Activated T-helper 17 cell treated with anti-CD3 and anti-CD28 coated beads, Interleukin-2, amount 50 U/mL, for 72 hours (primary cell): Measurements from ENCODE around the gene KCP. TPM values are rescaled to one million over a fixed set of nuclear protein-coding genes. Genes with fewer than 3 reads are reported as not detected.
"Not testable (repeated sequence)": the region's sequence is repeated elsewhere in the genome, so short reads cannot be mapped to it uniquely, and the experiment has no call there.

Experiments
- ATAC-seq: fragments of 150-1000 bp; cut with Tn5 transposase; replicated peaks from 2 replicates; pipeline ENCODE4 v1.10.0; 2021; ENCODE audit warnings: mild to moderate bottlenecking, moderate library complexity
- H3K27ac Mint-ChIP-seq: one replicate; pipeline ENCODE4 v1.8.0; 2022; ENCODE audit warnings: mixed read lengths
- H3K27me3 Mint-ChIP-seq: one replicate; pipeline ENCODE4 v1.8.0; 2022; ENCODE audit warnings: mixed read lengths
- H3K36me3 Mint-ChIP-seq: one replicate; pipeline ENCODE4 v1.8.0; 2022; ENCODE audit warnings: low read depth, mild to moderate bottlenecking, mixed read lengths
- H3K4me1 Mint-ChIP-seq: one replicate; pipeline ENCODE4 v1.8.0; 2022; ENCODE audit warnings: mixed read lengths
- H3K4me3 Mint-ChIP-seq: one replicate; pipeline ENCODE4 v1.8.0; 2022; ENCODE audit warnings: mild to moderate bottlenecking, mixed read lengths
- H3K9me3 Mint-ChIP-seq: one replicate; pipeline ENCODE4 v1.8.0; 2022; ENCODE audit warnings: mixed read lengths
- total RNA-seq, 2 donors: library from RNA; stranded (reverse); gene quantifications; one replicate each; pipeline ENCODE4 v1.2.3, GENCODE V29; 2022

KCP gene
- total RNA-seq, 2 donors from 2014 or later: 0.09 to 1.0 TPM

GRCh38 chr7:128919881-128920799 is 9.6 kb upstream of the KCP start:
- no peaks in the 10 kb centered on the region for H3K9me3 Mint-ChIP-seq
- peaks cover 13% of the 10 kb centered on the region for H3K27me3 Mint-ChIP-seq
- peaks cover 5% of the 10 kb centered on the region for H3K4me1 Mint-ChIP-seq
- no peak for ATAC-seq
- no peaks in the 10 kb centered on the region for H3K36me3 Mint-ChIP-seq
- H3K4me3 Mint-ChIP-seq: no peak overlapping the region
- H3K27ac Mint-ChIP-seq: no peak overlapping the region

DNA sequence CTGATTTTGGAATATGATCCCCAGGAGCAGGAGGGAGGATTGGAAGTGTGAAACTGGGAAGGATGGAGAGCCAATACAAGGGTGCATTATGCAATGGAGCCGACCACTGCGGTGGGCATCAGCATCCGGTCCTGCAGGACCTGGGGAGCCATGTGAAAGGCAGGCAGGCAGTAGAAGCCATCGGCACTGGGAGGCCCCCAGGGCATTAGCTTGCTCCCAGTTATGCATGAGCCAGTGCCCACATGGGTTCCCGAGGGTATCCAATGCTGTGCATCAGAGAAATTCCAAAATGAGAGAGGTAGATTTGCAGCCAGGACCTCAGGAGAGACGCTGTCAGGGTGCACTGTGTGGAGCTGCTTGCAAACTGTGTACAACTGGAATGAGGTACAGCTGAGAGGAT is 8.7 kb upstream of the KCP start:
- H3K4me1 Mint-ChIP-seq: peaks cover 8% of the 10 kb centered on the region
- no peaks in the 10 kb centered on the region for H3K9me3 Mint-ChIP-seq
- peaks cover 16% of the 10 kb centered on the region for H3K27me3 Mint-ChIP-seq
- no peak overlapping the region for H3K27ac Mint-ChIP-seq
- H3K36me3 Mint-ChIP-seq: no peaks in the 10 kb centered on the region
- ATAC-seq: no peak
- H3K4me3 Mint-ChIP-seq: no peak overlapping the region

DNA sequence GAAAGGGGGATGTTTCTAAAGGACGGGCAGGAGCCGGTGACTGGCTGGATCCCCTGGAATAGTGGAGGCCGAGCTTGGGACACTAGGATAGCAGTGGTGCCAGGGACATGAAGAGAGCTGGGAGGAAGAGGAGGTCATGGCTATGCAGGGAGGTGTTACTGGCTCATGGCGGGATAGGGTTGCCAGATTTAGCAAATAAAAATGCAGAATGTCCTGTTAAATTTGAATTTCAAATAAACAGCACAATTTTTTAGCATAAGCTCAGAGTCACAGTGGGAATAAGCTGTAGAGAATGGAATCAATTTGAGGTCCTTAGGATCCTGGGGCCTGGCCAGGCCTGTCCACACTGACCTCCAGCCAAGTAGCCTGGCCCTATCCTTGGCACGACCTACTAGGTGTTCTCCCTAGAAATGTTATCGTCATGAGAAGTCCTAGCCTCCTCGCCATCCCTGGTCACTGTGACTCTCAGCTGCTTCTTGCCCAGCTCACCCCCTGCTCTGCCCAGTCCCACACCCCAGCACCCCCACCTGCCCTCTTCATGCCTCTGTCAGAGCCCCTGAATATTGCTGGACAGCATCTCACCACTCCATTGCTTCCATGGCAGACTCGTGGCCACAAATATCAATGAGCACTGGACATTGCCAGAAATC is 7.6 kb upstream of the KCP start:
- H3K36me3 Mint-ChIP-seq: no peaks in the 10 kb centered on the region
- no peak for ATAC-seq
- H3K27me3 Mint-ChIP-seq: peaks cover 18% of the 10 kb centered on the region
- H3K9me3 Mint-ChIP-seq: no peaks in the 10 kb centered on the region
- peaks cover 11% of the 10 kb centered on the region for H3K4me1 Mint-ChIP-seq
- H3K4me3 Mint-ChIP-seq: no peak overlapping the region
- H3K27ac Mint-ChIP-seq: no peak overlapping the region

DNA sequence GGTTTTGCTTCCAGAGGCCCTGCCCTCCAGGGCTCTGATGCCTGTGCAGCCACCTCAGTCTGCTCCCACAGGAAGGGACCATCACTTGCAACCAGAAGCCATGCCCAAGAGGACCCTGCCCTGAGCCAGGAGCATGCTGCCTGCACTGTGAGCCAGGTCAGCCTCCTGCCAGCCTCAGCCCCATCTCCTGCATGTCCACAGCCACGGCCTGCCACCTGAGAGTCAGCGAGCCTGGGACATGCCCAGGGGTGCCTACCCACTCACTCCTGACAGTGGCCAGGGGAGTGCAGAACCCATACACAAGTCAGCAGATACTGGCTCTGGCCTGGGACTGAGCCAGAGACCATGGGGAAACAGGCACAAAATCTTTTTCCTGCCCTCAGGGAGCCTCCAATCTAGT is 6.6 kb upstream of the KCP start:
- H3K27me3 Mint-ChIP-seq: peaks cover 16% of the 10 kb centered on the region
- ATAC-seq: no peak
- no peak overlapping the region for H3K4me3 Mint-ChIP-seq
- H3K4me1 Mint-ChIP-seq: peaks cover 11% of the 10 kb centered on the region
- H3K27ac Mint-ChIP-seq: no peak overlapping the region
- H3K9me3 Mint-ChIP-seq: no peaks in the 10 kb centered on the region
- H3K36me3 Mint-ChIP-seq: no peaks in the 10 kb centered on the region

- no peaks in the 10 kb centered on the region for H3K36me3 Mint-ChIP-seq
- peaks cover 14% of the 10 kb centered on the region for H3K27me3 Mint-ChIP-seq
- H3K9me3 Mint-ChIP-seq: no peaks in the 10 kb centered on the region
- peaks cover 11% of the 10 kb centered on the region for H3K4me1 Mint-ChIP-seq
- ATAC-seq: no peak
- no peak overlapping the region for H3K27ac Mint-ChIP-seq
- H3K4me3 Mint-ChIP-seq: no peak overlapping the region
These were observed 6.1 kb upstream of the KCP start for GRCh38 chr7:128916643-128916915.

DNA sequence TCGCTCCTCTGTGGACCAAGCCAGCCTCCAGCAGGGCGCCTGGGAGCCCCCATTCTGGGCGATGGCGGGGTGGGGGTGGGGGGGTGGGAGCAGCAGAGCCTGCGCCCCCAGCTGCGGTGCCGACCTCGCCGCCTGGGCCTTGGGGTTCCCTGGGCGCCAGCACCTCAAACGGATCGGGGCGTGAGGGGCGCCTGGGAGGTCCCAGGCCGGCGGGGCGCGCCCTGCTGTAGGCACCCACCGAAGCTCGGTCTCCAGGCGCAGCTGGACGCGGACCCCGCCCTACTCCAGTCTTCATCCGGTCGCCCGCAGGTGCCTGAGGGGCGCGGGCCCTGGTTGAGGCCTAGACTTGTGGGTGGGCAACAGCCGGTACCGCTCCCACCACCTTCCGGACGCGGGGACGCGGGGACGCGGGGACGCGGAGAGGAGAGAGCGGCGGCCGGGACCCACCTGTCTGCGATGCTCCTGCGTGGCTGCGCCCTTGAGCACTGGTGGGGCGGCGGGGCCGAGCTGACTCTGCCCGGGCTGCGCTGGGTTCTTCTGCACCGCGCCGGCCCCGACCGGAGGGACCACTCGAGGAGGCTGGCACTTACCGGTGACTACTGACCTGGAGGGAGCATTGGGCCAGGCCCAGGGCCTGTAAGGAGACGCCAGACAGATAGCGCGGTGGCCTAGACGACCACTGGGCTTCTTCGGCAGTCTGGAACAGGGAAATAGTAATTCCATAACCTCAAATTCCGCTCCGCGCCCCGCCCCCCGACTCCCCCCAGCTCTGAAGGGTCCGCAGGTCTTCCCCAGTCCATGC is 5.5 kb upstream of the KCP start:
- peaks cover 19% of the 10 kb centered on the region for H3K27me3 Mint-ChIP-seq
- H3K4me1 Mint-ChIP-seq: peaks cover 11% of the 10 kb centered on the region
- no peaks in the 10 kb centered on the region for H3K36me3 Mint-ChIP-seq
- peak overlapping the region; percentile 78 for H3K4me3 Mint-ChIP-seq
- no peak for ATAC-seq
- H3K27ac Mint-ChIP-seq: no peak overlapping the region
- no peaks in the 10 kb centered on the region for H3K9me3 Mint-ChIP-seq

- peak overlapping the region; percentile 78 for H3K4me3 Mint-ChIP-seq
- H3K4me1 Mint-ChIP-seq: peaks cover 11% of the 10 kb centered on the region
- peaks cover 18% of the 10 kb centered on the region for H3K27me3 Mint-ChIP-seq
- no peak overlapping the region for H3K27ac Mint-ChIP-seq
- H3K36me3 Mint-ChIP-seq: no peaks in the 10 kb centered on the region
- no peak for ATAC-seq
- no peaks in the 10 kb centered on the region for H3K9me3 Mint-ChIP-seq
These were observed 4.8 kb upstream of the KCP start for GRCh38 chr7:128915271-128915819.

GRCh38 chr7:128914566-128915151 is 4.2 kb upstream of the KCP start:
- peak; percentile 77 for ATAC-seq
- H3K4me1 Mint-ChIP-seq: peaks cover 11% of the 10 kb centered on the region
- no peak overlapping the region for H3K27ac Mint-ChIP-seq
- peaks cover 24% of the 10 kb centered on the region for H3K27me3 Mint-ChIP-seq
- no peaks in the 10 kb centered on the region for H3K36me3 Mint-ChIP-seq
- H3K9me3 Mint-ChIP-seq: no peaks in the 10 kb centered on the region
- H3K4me3 Mint-ChIP-seq: peak overlapping the region; percentile 12

- Mint-ChIP-seq H3K27ac (no peak overlapping the region), H3K27me3 (peaks cover 27% of the 10 kb centered on the region), H3K9me3 (no peaks in the 10 kb centered on the region), H3K4me1 (peaks cover 11% of the 10 kb centered on the region), H3K36me3 (no peaks in the 10 kb centered on the region), H3K4me3 (peak overlapping the region; percentile 12)
- ATAC-seq: no peak
These were observed 3.5 kb upstream of the KCP start for GRCh38 chr7:128913870-128914565.

DNA sequence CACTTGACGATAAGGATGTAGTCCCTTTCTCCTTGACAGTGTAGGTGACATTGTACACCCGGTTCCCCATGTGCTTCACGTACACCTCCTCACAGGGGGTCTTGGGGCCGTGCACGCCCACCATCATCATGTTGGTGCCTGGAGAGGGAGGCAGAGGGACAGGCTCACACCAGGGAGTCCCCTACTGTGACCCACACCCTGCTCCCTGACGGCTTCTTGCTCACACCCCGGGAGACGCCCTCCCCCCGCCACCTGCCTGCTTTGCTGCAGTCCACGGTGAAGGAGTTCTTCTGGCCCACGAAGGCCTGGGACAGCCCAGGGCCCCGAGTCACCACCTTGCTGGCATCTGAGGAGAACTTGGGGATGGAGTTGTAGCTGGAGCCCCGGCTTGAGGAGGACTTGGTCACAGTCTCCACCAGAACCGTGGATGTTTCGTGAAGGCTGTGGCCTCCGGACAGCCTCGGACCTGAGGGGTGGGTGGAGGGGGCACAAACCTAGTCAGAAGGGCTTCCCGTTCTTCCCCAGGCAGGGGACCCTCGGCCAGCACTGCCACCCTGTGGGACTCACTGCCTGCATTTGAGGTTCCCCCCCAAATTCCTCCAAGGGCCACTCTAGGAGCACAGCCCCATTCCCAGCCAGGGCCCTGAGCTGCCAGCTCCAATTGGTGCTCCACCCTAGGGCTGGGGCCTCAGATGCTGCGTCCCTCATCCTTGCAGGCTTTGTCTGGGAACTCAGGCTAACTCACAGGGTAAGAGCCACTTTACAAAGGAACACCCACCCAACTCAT is 2.4 kb upstream of the KCP start:
- H3K4me3 Mint-ChIP-seq, H3K36me3 Mint-ChIP-seq, ATAC-seq, H3K27ac Mint-ChIP-seq, H3K9me3 Mint-ChIP-seq: not testable (repeated sequence)
- Mint-ChIP-seq H3K27me3 (peaks cover 29% of the 10 kb centered on the region), H3K4me1 (peaks cover 11% of the 10 kb centered on the region)

DNA sequence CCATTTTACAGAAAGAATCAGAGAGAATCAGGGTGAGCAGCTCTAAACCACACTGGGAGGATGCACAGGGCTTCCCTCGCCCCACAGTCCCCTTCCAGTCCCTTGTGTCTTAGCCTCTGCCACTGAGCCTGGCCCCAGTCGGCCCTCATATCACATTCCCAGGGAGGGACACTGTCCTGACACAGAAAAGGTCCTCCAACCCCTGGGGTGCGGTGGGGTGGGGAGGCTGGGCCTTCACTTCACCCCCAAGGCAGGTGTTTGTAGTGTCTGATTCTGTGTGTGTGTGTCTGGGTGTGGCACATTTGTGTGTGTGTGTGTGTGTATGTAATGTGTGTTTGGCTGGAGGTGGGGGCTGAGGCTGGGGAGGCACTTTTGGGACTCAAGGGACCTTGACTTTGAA is 1.8 kb upstream of the KCP start:
- no peaks in the 10 kb centered on the region for H3K9me3 Mint-ChIP-seq

GRCh38 chr7:128911423-128912031 is 1.0 kb upstream of the KCP start:
- Mint-ChIP-seq H3K27me3 (peaks cover 31% of the 10 kb centered on the region), H3K4me1 (peaks cover 11% of the 10 kb centered on the region), H3K9me3 (no peaks in the 10 kb centered on the region), H3K27ac (no peak overlapping the region), H3K4me3 (no peak overlapping the region), H3K36me3 (no peaks in the 10 kb centered on the region)
- ATAC-seq: no peak

More for the DNA sequence above, 1.8 kb upstream of the KCP start:
- no peaks in the 10 kb centered on the region for H3K36me3 Mint-ChIP-seq
- ATAC-seq: no peak
- no peak overlapping the region for H3K4me3 Mint-ChIP-seq
- peaks cover 11% of the 10 kb centered on the region for H3K4me1 Mint-ChIP-seq
- H3K27ac Mint-ChIP-seq: no peak overlapping the region
- peaks cover 30% of the 10 kb centered on the region for H3K27me3 Mint-ChIP-seq
